ENCODE results near the gene SFTPA2. TPM values are rescaled to one million over a fixed set of nuclear protein-coding genes. Genes with fewer than 3 reads are reported as not detected.
"Not testable (repeated sequence)": the region's sequence is repeated elsewhere in the genome, so short reads cannot be mapped to it uniquely, and the experiment has no call there.

SFTPA2 gene
- total RNA-seq, 1 donor from 2014 or later = not detected

DNA sequence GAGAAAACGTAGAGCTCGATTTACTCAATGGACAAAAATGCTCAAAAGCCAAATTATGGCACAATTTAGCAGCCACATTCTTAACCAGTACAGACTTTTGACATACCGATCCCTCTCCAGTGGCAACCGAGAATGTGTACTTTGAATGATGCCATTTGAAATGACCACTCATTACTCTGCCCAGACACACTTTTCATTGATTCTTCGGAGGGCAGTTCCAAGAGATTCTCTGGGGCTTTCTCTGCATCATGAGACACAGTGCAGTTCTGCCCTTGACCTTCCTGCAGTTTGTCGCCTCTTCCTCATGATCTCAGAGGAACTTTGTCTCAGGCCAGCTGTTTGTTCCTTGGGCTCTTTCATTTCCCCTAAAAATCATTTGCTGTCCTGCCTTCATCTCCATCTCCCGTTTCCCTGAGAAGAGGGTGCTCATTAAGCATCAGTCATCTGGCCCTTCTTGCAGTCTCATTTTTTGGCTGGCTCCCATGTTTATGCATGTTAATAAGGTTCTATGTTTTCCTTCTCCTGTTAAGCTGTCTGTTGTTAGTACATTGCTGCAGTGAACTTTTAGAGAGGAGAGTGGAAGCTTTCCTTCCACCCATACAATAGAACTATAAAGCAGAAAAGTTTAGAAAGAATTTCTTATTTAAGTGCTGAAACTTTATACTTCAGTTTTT is 43.5 kb downstream of the SFTPA2 start:
- not testable (repeated sequence) for DNase-seq (ENCODE audit: extremely low read depth, low read depth, low spot score)

DNA sequence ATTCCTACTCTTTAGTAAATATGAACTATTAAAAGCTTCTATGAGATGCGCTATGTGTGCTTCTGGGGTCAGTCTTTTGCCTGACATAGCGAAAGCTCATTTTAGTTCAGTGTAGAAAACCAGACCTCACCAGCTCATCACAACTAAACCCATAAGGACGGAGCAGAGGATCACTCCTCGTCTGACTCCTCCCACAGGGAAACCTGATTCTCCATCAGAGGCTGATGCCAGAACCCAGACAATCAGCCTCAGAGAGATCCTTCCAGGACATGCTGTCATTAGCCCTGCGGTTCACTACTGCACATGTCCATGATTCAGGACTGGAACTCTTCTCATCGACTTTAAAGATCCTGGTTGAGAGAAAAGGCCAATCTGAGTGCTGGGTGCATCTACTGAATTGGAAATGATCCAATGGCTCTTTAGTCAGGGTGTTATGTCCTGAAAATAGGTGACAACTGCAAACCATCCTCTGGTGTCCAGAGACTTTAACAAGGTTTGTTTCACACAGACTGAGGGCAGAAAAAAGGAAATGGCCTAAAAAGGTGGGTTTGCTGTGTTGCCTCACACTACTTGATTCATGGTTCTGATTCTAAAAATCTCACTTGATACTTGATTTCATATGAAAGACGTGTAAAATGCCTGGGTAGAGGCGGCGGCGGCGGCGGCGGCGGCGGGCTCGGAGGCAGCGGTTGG is 48.2 kb downstream of the SFTPA2 start, which contains the start of gene EIF5AL1:
EIF5AL1 (plus strand) TSS at position 643 of the 693 bp plus-strand sequence. CDS start 117 bp downstream, outside the sequence.
- DNase-seq (ENCODE audit: extremely low read depth, low read depth, low spot score) = not testable (repeated sequence)

DNA sequence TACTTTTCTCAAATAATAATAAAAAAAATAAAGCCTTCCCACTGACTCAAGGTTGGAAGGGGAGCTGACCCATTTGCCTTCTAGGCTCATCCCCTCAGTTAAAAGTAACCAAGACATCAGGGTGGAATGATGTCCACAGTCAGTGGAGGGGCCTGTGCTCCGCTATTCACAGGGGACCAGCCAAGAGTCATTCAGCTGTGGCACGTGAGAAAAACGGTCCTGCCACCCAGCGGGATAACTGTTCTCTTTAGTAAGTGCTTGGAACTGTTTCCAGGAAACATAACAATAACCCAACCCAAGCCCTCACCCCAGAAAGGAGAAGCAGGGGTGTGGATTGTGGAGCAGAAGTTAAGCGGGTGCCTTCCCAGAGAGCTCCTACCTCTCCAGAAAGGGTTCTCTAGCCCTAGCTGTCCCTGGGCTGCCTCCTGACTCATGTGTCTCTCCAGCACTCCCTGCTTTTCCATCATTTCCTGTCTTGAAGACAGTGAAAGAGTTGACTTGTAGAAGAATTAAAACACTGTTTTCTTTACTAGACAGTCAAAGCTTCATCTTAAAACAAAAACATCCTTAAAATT is 50.2 kb downstream of the SFTPA2 start:
- not testable (repeated sequence) for DNase-seq (ENCODE audit: extremely low read depth, low read depth, low spot score)

DNA sequence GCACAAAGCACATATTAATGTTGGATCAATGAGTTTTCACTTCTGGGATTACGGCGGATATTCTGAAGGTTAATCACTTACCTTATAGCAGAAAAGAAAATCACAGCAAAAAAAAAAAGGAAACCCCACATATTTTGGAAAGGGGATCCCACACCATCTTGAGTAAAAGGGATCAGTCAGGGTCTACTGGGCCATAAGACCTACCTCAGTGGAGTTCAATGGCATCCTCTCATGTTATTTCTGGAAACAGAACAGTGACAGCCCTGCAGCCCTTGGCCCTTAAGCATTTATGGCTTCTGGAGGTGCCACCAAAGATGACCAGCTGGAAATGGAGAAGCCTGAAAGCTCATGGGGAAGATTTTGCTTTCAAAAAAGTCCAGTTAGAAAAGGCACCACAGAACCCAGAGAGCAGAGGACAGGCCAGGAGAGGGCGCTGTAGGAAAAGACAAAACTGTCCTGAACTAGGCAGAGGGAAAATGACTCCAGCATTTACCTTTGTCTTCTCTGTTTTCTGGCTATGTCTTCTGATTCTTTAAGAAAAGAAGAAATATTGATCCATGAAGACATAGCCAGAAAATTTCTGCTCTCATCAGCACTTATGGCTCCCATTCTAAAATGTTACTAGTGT is 50.8 kb downstream of the SFTPA2 start:
- not testable (repeated sequence) for DNase-seq (ENCODE audit: extremely low read depth, low read depth, low spot score)

DNA sequence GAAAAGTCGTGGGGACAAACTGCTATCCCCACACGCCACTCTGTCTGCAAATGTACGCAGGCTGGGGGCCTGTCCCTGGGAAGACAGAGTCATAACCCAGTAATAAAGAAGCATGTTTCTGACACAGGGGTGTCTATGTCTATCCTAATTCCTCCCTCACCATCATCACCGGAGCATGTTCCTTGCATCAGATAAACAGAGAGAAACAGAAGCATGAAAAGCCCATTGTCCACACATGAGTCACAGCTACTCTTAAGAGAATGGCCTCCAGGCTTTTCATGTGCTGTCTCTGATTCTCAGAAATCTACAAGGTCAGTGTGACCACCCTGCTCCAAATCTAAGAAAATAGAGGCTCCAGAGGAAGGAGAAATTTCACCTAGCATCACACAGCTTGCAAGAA is 52.0 kb downstream of the SFTPA2 start:
- DNase-seq (ENCODE audit: extremely low read depth, low read depth, low spot score) = not testable (repeated sequence)

DNA sequence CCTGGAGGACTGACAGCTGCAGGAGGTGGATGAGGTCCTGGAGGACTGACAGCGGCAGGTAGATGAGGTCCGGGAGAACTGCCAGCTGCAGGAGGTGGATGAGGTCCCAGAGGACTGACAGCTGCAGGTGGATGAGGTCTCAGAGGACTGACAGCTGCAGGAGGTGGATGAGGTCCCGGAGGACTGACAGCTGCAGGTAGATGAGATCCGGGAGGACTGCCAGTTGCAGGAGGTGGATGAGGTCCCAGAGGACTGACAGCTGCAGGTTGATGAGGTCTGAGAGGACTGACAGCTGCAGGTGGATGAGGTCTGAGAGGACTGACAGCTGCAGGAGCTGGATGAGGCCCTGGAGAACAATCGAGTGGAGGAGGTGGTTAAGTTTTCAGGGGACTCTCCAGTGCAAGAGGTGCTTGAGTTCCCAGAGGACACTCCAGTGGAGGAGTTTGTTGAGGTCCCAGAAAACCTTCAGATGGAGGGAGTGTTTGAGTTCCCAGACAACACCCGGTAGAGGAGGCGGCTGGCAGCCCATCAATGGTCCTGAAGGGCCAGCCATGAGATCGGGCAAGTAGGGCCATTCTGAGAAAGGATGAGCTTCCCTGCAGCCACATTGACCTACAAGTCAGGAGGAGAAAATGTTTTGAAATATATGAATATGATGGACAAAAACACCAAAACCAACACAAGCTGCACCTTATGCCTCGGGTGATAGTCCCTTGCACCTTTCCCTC is 52.6 kb downstream of the SFTPA2 start:
- no peak for DNase-seq (ENCODE audit: extremely low read depth, low read depth, low spot score)

Other genes starting within 250 kb of the SFTPA2 start
- gene PPIF, start 212.9 kb downstream of the SFTPA2 start, total RNA-seq = 27.6 and 31.6 TPM in 2 replicates
- gene ZCCHC24, start 114.8 kb downstream of the SFTPA2 start, total RNA-seq = 9.4 and 15.8 TPM in 2 replicates
- 0.53 TPM in 2 replicates for gene EIF5AL1, start 47.9 kb downstream of the SFTPA2 start, total RNA-seq
- gene SFTPA1, start 50.5 kb upstream of the SFTPA2 start, total RNA-seq = not detected in 2 replicates
- 0.34 and 0.99 TPM in 2 replicates for gene NUTM2B, start 142.8 kb upstream of the SFTPA2 start, total RNA-seq